Transverse colon (tissue), 4 donors: ENCODE measurements around the gene ABHD16B. TPM values are rescaled to one million over a fixed set of nuclear protein-coding genes. Genes with fewer than 3 reads are reported as not detected.

Source experiments
- DNase-seq: peaks from one replicate; pipeline ENCODE4 v3.0.0-alpha.2; 2019
- H3K27ac ChIP-seq, 4 donors: fragments of 200-600 bp; sonication (generic); 2 replicates each; pipeline ENCODE4 v1.5.1; 2016 to 2018; ENCODE audit warnings: inconsistent platforms in 4 of 4
- H3K27me3 ChIP-seq: fragments of 200-600 bp; sonication (generic); 2 replicates; pipeline ENCODE4 v1.5.1; 2017; ENCODE audit warnings: inconsistent platforms
- H3K36me3 ChIP-seq, 4 donors: fragments of 200-600 bp; sonication (generic); 2 replicates each; pipeline ENCODE4 v1.5.1; 2017 to 2019; ENCODE audit warnings: inconsistent platforms in 4 of 4
- H3K4me1 ChIP-seq, 4 donors: fragments of 200-600 bp; sonication (generic); 2 replicates each; pipeline ENCODE4 v1.5.1; 2017 to 2020; ENCODE audit warnings: inconsistent platforms in 4 of 4
- H3K4me3 ChIP-seq, 4 donors: fragments of 200-600 bp; sonication (generic); 1 replicate in 1 of 4; 2 replicates in 3 of 4; pipeline versions ENCODE4 v1.5.1 to v1.6.1; 2017 to 2019; ENCODE audit warnings: inconsistent platforms in 4 of 4
- H3K9me3 ChIP-seq, 2 donors: fragments of 200-600 bp; sonication (generic); 2 replicates each; pipeline ENCODE4 v1.5.1; 2017 to 2019; ENCODE audit warnings: inconsistent platforms in 2 of 2
- CTCF ChIP-seq, 5 experiments: fragments of 200-600 bp in 3 of 5; fragments of 450-650 bp in 2 of 5; sonication (generic) in 3 of 5; IDR thresholded peaks; 1 replicate in 2 of 5; 2 replicates in 3 of 5; pipeline ENCODE4 v1.5.1; 2016 to 2017; ENCODE audit warnings: antibody characterized with exemption in 5 of 5, inconsistent platforms in 3 of 5, mild to moderate bottlenecking in 2 of 5, moderate library complexity in 1 of 5
- EP300 ChIP-seq: sonication (generic); formaldehyde crosslinking; IDR thresholded peaks from one replicate; pipeline ENCODE4 v1.6.1; 2017; ENCODE audit warnings: antibody characterized with exemption, low read depth
- POLR2A ChIP-seq: fragments of 450-650 bp; IDR thresholded peaks from one replicate; pipeline ENCODE4 v1.6.1; 2016; ENCODE audit warnings: antibody characterized with exemption, mild to moderate bottlenecking, moderate library complexity
- POLR2AphosphoS5 ChIP-seq, 3 donors: sonication (generic); formaldehyde crosslinking; IDR thresholded peaks; one replicate each; pipeline ENCODE4 v1.6.1; 2016; ENCODE audit warnings: antibody characterized with exemption in 3 of 3
- WGBS, 2 donors: methylation state at CpG; one replicate each; pipeline ENCODE4 v1.1.5; 2018; ENCODE audit warnings: low coverage in 1 of 2; 5-methylcytosine and 5-hydroxymethylcytosine counted together
- in situ Hi-C, 4 donors: fragments of 200-750 bp; cut with MboI; loops; one replicate each; pipeline versions ENCODE4 v1.15.0 to v1.15.1; 2017; ENCODE audit warnings: low sequenced_read_pairs in 3 of 4, low pct_ligation_motif_present in 1 of 4, low pct_unique_long_range_greater_than_20kb in 1 of 4
- intact Hi-C: fragments of 100-400 bp; cut with DNase I; formaldehyde crosslinking; loops from one replicate; pipeline ENCODE4 v1.15.1; 2023; ENCODE audit warnings: low total_unique reads
- total RNA-seq, 4 donors: library from RNA; depleted of rRNA; stranded (reverse); fragments of >200 nt; gene quantifications; one replicate each; pipeline ENCODE4 v1.1.0, GENCODE V29; 2016

ABHD16B gene
- total RNA-seq, 4 donors from 2014 or later, result not detected

GRCh38 chr20:63821811-63822210 lies 39.5 kb upstream of the ABHD16B start:
- Histone ChIP-seq H3K36me3 (no peaks in the 10 kb centered on the region), H3K4me3 (no peak overlapping the region), H3K9me3 (no peaks in the 10 kb centered on the region), H3K27me3 (peaks cover 14% of the 10 kb centered on the region), H3K27ac (no peak overlapping the region), H3K4me1 (peaks cover 0 to 3% (median 0%) of the 10 kb centered on the region in 4 donors)
- intact Hi-C loops (no loop called here), in situ Hi-C loops (no loop called here)
- 76 to 86% methylated on average over 8 of the region's 8 CpGs for WGBS, 2 donors
- TF ChIP-seq EP300 (no peak), POLR2AphosphoS5 (IDR thresholded peaks at IDR 0.05) (no peak), POLR2A (no peak), CTCF (IDR thresholded peaks at IDR 0.05) (no peak)
- DNase-seq, result no peak

- H3K4me3 ChIP-seq, result no peak overlapping the region
- intact Hi-C loops (no loop called here), in situ Hi-C loops (no loop called here)
- H3K4me1 ChIP-seq, result peaks cover 0 to 3% (median 0%) of the 10 kb centered on the region in 4 donors
- WGBS, 2 donors, result 71% methylated on average over 15 of the region's 15 CpGs; no CpG with 5 or more reads in 1 of the 2 donors
- no peak overlapping the region for H3K27ac ChIP-seq
- no peaks in the 10 kb centered on the region for H3K9me3 ChIP-seq
- no peak for DNase-seq
- peaks cover 17% of the 10 kb centered on the region for H3K27me3 ChIP-seq
- TF ChIP-seq POLR2A (no peak), EP300 (no peak), POLR2AphosphoS5 (IDR thresholded peaks at IDR 0.05) (no peak), CTCF (IDR thresholded peaks at IDR 0.05) (no peak)
- H3K36me3 ChIP-seq, result no peaks in the 10 kb centered on the region
Measured at GRCh38 chr20:63822276-63822696, 39.0 kb upstream of the ABHD16B start.

- Histone ChIP-seq H3K27me3 (peaks cover 30% of the 10 kb centered on the region), H3K4me1 (peaks cover 0 to 3% (median 0%) of the 10 kb centered on the region in 4 donors), H3K4me3 (no peak overlapping the region), H3K9me3 (no peaks in the 10 kb centered on the region), H3K27ac (no peak overlapping the region), H3K36me3 (no peaks in the 10 kb centered on the region)
- in situ Hi-C loops (no loop called here), intact Hi-C loops (no loop called here)
- no peak for TF ChIP-seq CTCF (IDR thresholded peaks at IDR 0.05)
- DNase-seq, result no peak
- 11 to 25% methylated on average over 6 to 12 of the region's 12 CpGs for WGBS, 2 donors
Measured at GRCh38 chr20:63823691-63824311, 37.5 kb upstream of the ABHD16B start.

GRCh38 chr20:63825331-63826118 lies 35.8 kb upstream of the ABHD16B start:
- Histone ChIP-seq H3K36me3 (no peaks in the 10 kb centered on the region), H3K4me3 (no peak overlapping the region), H3K27ac (no peak overlapping the region), H3K9me3 (no peaks in the 10 kb centered on the region), H3K4me1 (peaks cover 0 to 10% (median 6%) of the 10 kb centered on the region in 4 donors), H3K27me3 (peaks cover 45% of the 10 kb centered on the region)
- in situ Hi-C loops, result no loop called here
- WGBS, 2 donors, result 88 to 92% methylated on average over 7 to 25 of the region's 25 CpGs
- intact Hi-C loops, result no loop called here
- TF ChIP-seq EP300 (no peak), POLR2A (no peak), CTCF (IDR thresholded peaks at IDR 0.05) (no peak)
- no peak for DNase-seq
